Esophagus squamous epithelium (tissue), 4 donors: ENCODE results near the gene PTPN5.

ENCODE experiments used
- POLR2A ChIP-seq, 4 donors: fragments of 450-650 bp; IDR thresholded peaks; one replicate each; pipeline ENCODE4 v1.6.1; 2017; ENCODE audit warnings: antibody characterized with exemption in 4 of 4, mild to moderate bottlenecking in 4 of 4, moderate library complexity in 3 of 4
- TF ChIP-seq, protein P1 (sequence below), 6 experiments: fragments of 450-650 bp in 4 of 6; fragments of 200-600 bp in 2 of 6; sonication (generic) in 2 of 6; IDR thresholded peaks; one replicate each; pipeline ENCODE4 v1.5.1; 2016 to 2019; ENCODE audit warnings: antibody characterized with exemption in 6 of 6, mild to moderate bottlenecking in 4 of 6, moderate library complexity in 4 of 6

DNA sequence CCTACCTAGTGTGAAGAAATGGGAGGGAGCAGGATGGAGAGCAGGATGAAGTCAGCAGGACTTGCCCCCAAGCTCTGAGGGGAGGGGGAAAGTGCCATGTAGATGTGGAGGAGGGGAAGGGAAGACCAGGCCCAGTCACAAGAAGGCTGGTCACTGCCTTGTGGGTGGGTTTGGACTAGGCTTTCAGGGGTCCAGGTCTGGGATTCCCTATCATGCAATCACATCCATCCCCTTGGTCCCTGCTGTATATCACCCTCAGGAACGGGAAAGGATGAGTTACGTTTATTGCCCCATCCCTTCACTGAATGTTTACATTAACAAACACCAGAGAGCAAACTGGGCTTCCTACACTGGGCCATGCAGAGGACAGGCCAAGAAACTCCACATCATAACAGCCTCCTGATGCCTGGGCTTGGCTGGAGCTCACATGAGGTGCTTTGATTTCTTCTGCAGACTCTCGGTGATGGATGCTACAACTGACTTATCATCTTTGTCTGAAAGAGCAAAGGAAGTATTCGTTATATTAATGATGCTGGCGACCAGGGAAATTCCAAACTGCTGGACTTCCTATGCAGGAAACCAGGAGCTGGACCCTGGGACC, 87.5 kb downstream of the PTPN5 start:
- TF ChIP-seq, protein P1, sequence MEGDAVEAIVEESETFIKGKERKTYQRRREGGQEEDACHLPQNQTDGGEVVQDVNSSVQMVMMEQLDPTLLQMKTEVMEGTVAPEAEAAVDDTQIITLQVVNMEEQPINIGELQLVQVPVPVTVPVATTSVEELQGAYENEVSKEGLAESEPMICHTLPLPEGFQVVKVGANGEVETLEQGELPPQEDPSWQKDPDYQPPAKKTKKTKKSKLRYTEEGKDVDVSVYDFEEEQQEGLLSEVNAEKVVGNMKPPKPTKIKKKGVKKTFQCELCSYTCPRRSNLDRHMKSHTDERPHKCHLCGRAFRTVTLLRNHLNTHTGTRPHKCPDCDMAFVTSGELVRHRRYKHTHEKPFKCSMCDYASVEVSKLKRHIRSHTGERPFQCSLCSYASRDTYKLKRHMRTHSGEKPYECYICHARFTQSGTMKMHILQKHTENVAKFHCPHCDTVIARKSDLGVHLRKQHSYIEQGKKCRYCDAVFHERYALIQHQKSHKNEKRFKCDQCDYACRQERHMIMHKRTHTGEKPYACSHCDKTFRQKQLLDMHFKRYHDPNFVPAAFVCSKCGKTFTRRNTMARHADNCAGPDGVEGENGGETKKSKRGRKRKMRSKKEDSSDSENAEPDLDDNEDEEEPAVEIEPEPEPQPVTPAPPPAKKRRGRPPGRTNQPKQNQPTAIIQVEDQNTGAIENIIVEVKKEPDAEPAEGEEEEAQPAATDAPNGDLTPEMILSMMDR (IDR thresholded peaks at IDR 0.05) = no peak
- no peak for TF ChIP-seq POLR2A (IDR thresholded peaks at IDR 0.05)
